Subcutaneous adipose tissue (tissue), 4 donors: Measurements from ENCODE around the gene DUSP12. TPM values are rescaled to one million over a fixed set of nuclear protein-coding genes. Genes with fewer than 3 reads are reported as not detected.

Experiments used
- CTCF ChIP-seq: fragments of 450-650 bp; IDR thresholded peaks from one replicate; pipeline ENCODE4 v1.5.1; 2016; ENCODE audit warnings: low read depth, mild to moderate bottlenecking, control low read depth, antibody characterized with exemption, moderate library complexity
- total RNA-seq, 4 donors: library from RNA; depleted of rRNA; stranded (reverse); fragments of >200 nt; gene quantifications; one replicate each; pipeline ENCODE4 v1.1.0, GENCODE V29; 2016

Gene DUSP12
- total RNA-seq, 4 donors from 2014 or later: 19.4 to 36.0 (median 27.1) TPM

GRCh38 chr1:161722406-161722805 lies 27.2 kb upstream of the DUSP12 start:
- no peak for TF ChIP-seq CTCF

GRCh38 chr1:161723459-161724141 lies 26.0 kb upstream of the DUSP12 start:
- no peak for TF ChIP-seq CTCF

GRCh38 chr1:161725908-161726472 lies 23.6 kb upstream of the DUSP12 start:
- no peak for TF ChIP-seq CTCF

- no peak for TF ChIP-seq CTCF
Measured at GRCh38 chr1:161726473-161727255, 22.9 kb upstream of the DUSP12 start.

GRCh38 chr1:161727256-161727924 lies 22.2 kb upstream of the DUSP12 start:
- no peak for TF ChIP-seq CTCF

GRCh38 chr1:161728376-161729226 lies 21.0 kb upstream of the DUSP12 start:
- no peak for TF ChIP-seq CTCF
